SK-N-SH (cell line): ENCODE measurements around the gene GLIS1. TPM values are rescaled to one million over a fixed set of nuclear protein-coding genes. Genes with fewer than 3 reads are reported as not detected.

ENCODE experiments used
- CTCF ChIA-PET: fragments of 300-600, 350-600 bp; formaldehyde crosslinking; extraction: SDS; loops from one replicate; lab custom pipeline; 2021; lab: Yijun Ruan, JAX
- POLR2A ChIA-PET: fragments of 350-600 bp; sonication (Branson Sonifier 250); formaldehyde crosslinking; extraction: SDS; loops from one replicate; lab custom pipeline; 2020; ENCODE audit warnings: antibody characterized with exemption, inconsistent platforms; lab: Yijun Ruan, JAX
- DNase-seq: peaks from one replicate; pipeline ENCODE4 v3.0.0; 2012
- H2AFZ ChIP-seq: fragments of 200-600 bp; sonication (generic); 2 replicates; pipeline ENCODE4 v1.8.1; 2016; ENCODE audit warnings: antibody characterized with exemption, mild to moderate bottlenecking, low read depth
- H3F3A ChIP-seq: fragments of 200-600 bp; sonication (generic); replicated peaks from 2 replicates; pipeline ENCODE3; 2016; ENCODE audit warnings: antibody characterized with exemption, mild to moderate bottlenecking; ENCODE audit not compliant: insufficient read depth
- H3K27ac ChIP-seq, 2 experiments: fragments of 200-500 bp in 1 of 2; fragments of 200-600 bp in 1 of 2; sonication (Bioruptor generic) in 1 of 2; sonication (generic), shearing (Covaris generic) in 1 of 2; 2 replicates each; pipeline versions ENCODE4 v1.5.1 to v1.6.1; 2014 to 2016; ENCODE audit warnings: low read depth in 2 of 2, inconsistent platforms in 1 of 2, low read length in 1 of 2, mild to moderate bottlenecking in 1 of 2, mixed read lengths in 1 of 2
- H3K27me3 ChIP-seq: fragments of 200-600 bp; sonication (generic), shearing (Covaris generic); 2 replicates; pipeline ENCODE4 v1.6.1; 2016; ENCODE audit warnings: mixed run types; ENCODE audit not compliant: insufficient read depth
- H3K36me3 ChIP-seq, 2 experiments: fragments of 200-500 bp in 1 of 2; fragments of 200-600 bp in 1 of 2; sonication (Bioruptor generic) in 1 of 2; sonication (generic) in 1 of 2; replicated peaks in 1 of 2; 2 replicates each; pipeline versions ENCODE3 to v1.5.1; 2014 to 2016; ENCODE audit warnings: low read length in 1 of 2, mild to moderate bottlenecking in 1 of 2; ENCODE audit not compliant: insufficient read depth in 2 of 2, control insufficient read depth in 1 of 2
- H3K4me1 ChIP-seq, 2 experiments: fragments of 200-500 bp in 1 of 2; fragments of 200-600 bp in 1 of 2; sonication (Bioruptor generic) in 1 of 2; sonication (generic), shearing (Covaris generic) in 1 of 2; 2 replicates each; pipeline versions ENCODE4 v1.5.1 to v1.6.1; 2014 to 2016; ENCODE audit warnings: low read depth in 1 of 2, low read length in 1 of 2, mixed run types in 1 of 2; ENCODE audit not compliant: insufficient read depth in 2 of 2, control insufficient read depth in 1 of 2
- H3K4me2 ChIP-seq: fragments of 200-600 bp; sonication (generic), shearing (Covaris generic); 2 replicates; pipeline ENCODE4 v1.6.1; 2017; ENCODE audit warnings: mixed run types
- H3K4me3 ChIP-seq, 2 experiments: fragments of 200-500 bp in 1 of 2; fragments of 200-600 bp in 1 of 2; sonication (Bioruptor generic) in 1 of 2; sonication (generic), shearing (Covaris generic) in 1 of 2; 2 replicates each; pipeline versions ENCODE4 v1.5.1 to v1.8.1; 2014 to 2016; ENCODE audit warnings: low read depth in 2 of 2, inconsistent platforms in 1 of 2, low read length in 1 of 2, mild to moderate bottlenecking in 1 of 2, mixed read lengths in 1 of 2, moderate library complexity in 1 of 2
- H3K79me2 ChIP-seq: fragments of 200-600 bp; sonication (generic); 2 replicates; pipeline ENCODE4 v1.8.1; 2017; ENCODE audit warnings: mild to moderate bottlenecking; ENCODE audit not compliant: insufficient read depth
- H3K9ac ChIP-seq: fragments of 200-600 bp; sonication (generic); 2 replicates; pipeline ENCODE4 v1.6.1; 2017; ENCODE audit warnings: mixed run types
- H3K9me2 ChIP-seq: fragments of 200-600 bp; sonication (generic); 2 replicates; pipeline ENCODE4 v1.6.1; 2017; ENCODE audit warnings: mixed run types
- H3K9me3 ChIP-seq: fragments of 200-600 bp; sonication (generic); 2 replicates; pipeline ENCODE4 v1.6.1; 2017; ENCODE audit warnings: mixed run types, mild to moderate bottlenecking, moderate library complexity
- H4K20me1 ChIP-seq: fragments of 200-600 bp; sonication (generic); 2 replicates; pipeline ENCODE4 v1.6.1; 2017; ENCODE audit warnings: mild to moderate bottlenecking, mixed run types; ENCODE audit not compliant: insufficient read depth
- CHD2 ChIP-seq: fragments of 150-350 bp; IDR thresholded peaks from 2 replicates; pipeline ENCODE4 v1.6.1; 2018; ENCODE audit warnings: low read length; ENCODE audit not compliant: partially characterized antibody
- CTCF ChIP-seq: fragments of 200-600 bp; sonication (generic); IDR thresholded peaks from 2 replicates; pipeline ENCODE4 v1.6.1; 2017; ENCODE audit warnings: antibody characterized with exemption, mild to moderate bottlenecking, moderate library complexity
- EP300 ChIP-seq, 2 experiments: IDR thresholded peaks; 2 replicates each; pipeline versions ENCODE4 v1.4.0 to v1.6.1; 2012; ENCODE audit warnings: borderline replicate concordance in 1 of 2, low read depth in 1 of 2, low read length in 1 of 2
- EZH2phosphoT487 ChIP-seq: fragments of 200-600 bp; sonication (generic); IDR thresholded peaks from 2 replicates; pipeline ENCODE4 v1.6.1; 2017; ENCODE audit warnings: low read depth, mixed run types, mild to moderate bottlenecking, antibody characterized with exemption, moderate library complexity, borderline replicate concordance
- FOXM1 ChIP-seq: IDR thresholded peaks from 2 replicates; pipeline ENCODE4 v1.4.0; 2012; ENCODE audit warnings: low read depth, mild to moderate bottlenecking
- GABPA ChIP-seq: IDR thresholded peaks from 2 replicates; pipeline ENCODE4 v1.4.0; 2012; ENCODE audit warnings: low read depth, mild to moderate bottlenecking
- MAX ChIP-seq: IDR thresholded peaks from 2 replicates; pipeline ENCODE4 v1.4.0; 2012; ENCODE audit warnings: low read depth
- MEF2A ChIP-seq: IDR thresholded peaks from 2 replicates; pipeline ENCODE4 v1.4.0; 2012; ENCODE audit warnings: low read depth, borderline replicate concordance
- MXI1 ChIP-seq: IDR thresholded peaks from 2 replicates; pipeline ENCODE4 v1.6.1; 2012; ENCODE audit warnings: mild to moderate bottlenecking, low read depth, low read length, improper control_type of control experiment
- NFIC ChIP-seq: IDR thresholded peaks from 2 replicates; pipeline ENCODE4 v1.4.0; 2012; ENCODE audit warnings: borderline replicate concordance
- PBX3 ChIP-seq: IDR thresholded peaks from 2 replicates; pipeline ENCODE4; 2012
- POLR2AphosphoS5 ChIP-seq: IDR thresholded peaks from 2 replicates; pipeline ENCODE4 v1.6.1; 2012; ENCODE audit warnings: low read depth, low read length
- RAD21 ChIP-seq: IDR thresholded peaks from 2 replicates; pipeline ENCODE4 v1.6.1; 2012; ENCODE audit warnings: mild to moderate bottlenecking, low read length
- RCOR1 ChIP-seq: fragments of 150-350 bp; IDR thresholded peaks from 2 replicates; pipeline ENCODE4 v1.6.1; 2017; ENCODE audit warnings: antibody characterized with exemption, low read length
- REST ChIP-seq: IDR thresholded peaks from 2 replicates; pipeline ENCODE4 v1.6.1; 2012; ENCODE audit warnings: mild to moderate bottlenecking, low read depth, low read length, moderate library complexity
- SMC3 ChIP-seq: IDR thresholded peaks from 2 replicates; pipeline ENCODE4 v1.6.1; 2012; ENCODE audit warnings: low read depth, low read length, improper control_type of control experiment
- TCF12 ChIP-seq: IDR thresholded peaks from 2 replicates; pipeline ENCODE4 v1.4.0; 2012
- TEAD4 ChIP-seq: IDR thresholded peaks from 2 replicates; pipeline ENCODE4 v1.4.0; 2012; ENCODE audit warnings: mild to moderate bottlenecking, borderline replicate concordance; ENCODE audit not compliant: insufficient read depth
- USF1 ChIP-seq: IDR thresholded peaks from 2 replicates; pipeline ENCODE4 v1.4.0; 2012; ENCODE audit warnings: low read depth, borderline replicate concordance
- WGBS: methylation state at CpG from one replicate; pipeline ENCODE4 v1.1.6; 2017; ENCODE audit warnings: low lambda C conversion rate; 5-methylcytosine and 5-hydroxymethylcytosine counted together
- polyA plus RNA-seq, 3 experiments: library from polyadenylated mRNA; depleted of rRNA; stranded (reverse); fragments of >200 nt; gene quantifications; 2 replicates each; pipeline ENCODE4 v1.2.3, GENCODE V29; 2012
- TF ChIP-seq, protein P1 (sequence below): fragments of 150-350 bp; IDR thresholded peaks from 2 replicates; pipeline ENCODE4 v1.6.1; 2016; ENCODE audit warnings: mild to moderate bottlenecking, low read depth, low read length

The GLIS1 gene
- polyA plus RNA-seq, 1 of the 3 experiments (the other 2 are of a cell fraction), result 0.13 TPM

- no peak for TF ChIP-seq PBX3
- no peak for TF ChIP-seq POLR2AphosphoS5
- no peak for TF ChIP-seq RCOR1
- TF ChIP-seq, protein P1, sequence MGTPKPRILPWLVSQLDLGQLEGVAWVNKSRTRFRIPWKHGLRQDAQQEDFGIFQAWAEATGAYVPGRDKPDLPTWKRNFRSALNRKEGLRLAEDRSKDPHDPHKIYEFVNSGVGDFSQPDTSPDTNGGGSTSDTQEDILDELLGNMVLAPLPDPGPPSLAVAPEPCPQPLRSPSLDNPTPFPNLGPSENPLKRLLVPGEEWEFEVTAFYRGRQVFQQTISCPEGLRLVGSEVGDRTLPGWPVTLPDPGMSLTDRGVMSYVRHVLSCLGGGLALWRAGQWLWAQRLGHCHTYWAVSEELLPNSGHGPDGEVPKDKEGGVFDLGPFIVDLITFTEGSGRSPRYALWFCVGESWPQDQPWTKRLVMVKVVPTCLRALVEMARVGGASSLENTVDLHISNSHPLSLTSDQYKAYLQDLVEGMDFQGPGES, result no peak
- no peak for TF ChIP-seq EZH2phosphoT487
- no peak for TF ChIP-seq CHD2
- TF ChIP-seq RAD21, result no peak
These were observed 260.5 kb downstream of the GLIS1 start (continued) for GRCh38 chr1:53478502-53478818.

DNA sequence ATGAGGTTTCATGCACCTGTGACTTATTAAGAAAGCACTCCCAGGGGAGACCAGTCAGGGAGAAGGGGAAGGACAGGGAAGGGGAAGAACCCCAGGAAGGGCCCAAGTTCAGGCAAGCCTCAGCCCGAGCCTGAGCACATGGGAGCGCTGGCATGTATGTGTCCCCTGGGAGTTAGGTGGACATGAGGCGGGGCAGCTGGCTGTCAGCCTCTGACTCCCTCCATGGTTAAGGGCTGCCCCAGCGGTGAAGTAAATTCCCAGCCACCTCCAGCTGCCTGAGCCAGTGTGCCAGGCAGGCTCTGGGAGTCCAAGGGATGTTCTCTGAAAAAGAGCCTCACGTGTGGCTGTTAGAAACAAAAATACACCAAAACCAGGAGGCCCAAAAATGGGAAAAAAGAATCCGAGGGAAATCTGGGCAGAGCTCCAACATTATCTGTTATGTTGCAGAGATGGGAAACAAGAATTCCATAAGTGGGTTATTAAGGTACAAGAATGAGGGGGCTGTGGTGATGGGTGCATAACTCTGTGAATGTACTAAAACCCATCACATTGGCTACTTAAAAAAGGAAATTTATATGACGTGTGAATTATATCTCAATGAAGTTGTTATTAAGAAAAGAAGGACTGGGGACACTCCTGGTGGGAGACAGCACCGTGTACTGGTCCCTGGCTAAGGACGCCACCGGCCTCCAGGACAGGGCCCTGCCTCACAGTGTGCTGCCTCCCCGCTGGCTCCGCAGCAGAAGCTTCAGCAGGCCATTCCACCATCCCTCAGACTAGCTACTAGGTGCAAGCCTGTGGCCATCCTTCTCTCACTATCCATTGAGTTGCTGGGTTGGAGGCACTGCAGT, 261.1 kb downstream of the GLIS1 start:
- Histone ChIP-seq H3K9me3 (no peaks in the 10 kb centered on the region), H3K4me3 (no peak overlapping the region), H3K36me3 (no peaks in the 10 kb centered on the region), H3K27ac (no peak overlapping the region), H3K9ac (no peak overlapping the region), H3K4me2 (no peak overlapping the region), H3K4me1 (peaks cover 0 to 27% of the 10 kb centered on the region in 2 experiments; a peak in 1 of 4 replicates), H3K27me3 (peaks cover 8% of the 10 kb centered on the region; the same call in 1 of the 2 replicates), H3K9me2 (no peaks in the 10 kb centered on the region), H4K20me1 (no peaks in the 10 kb centered on the region), H3K79me2 (no peaks in the 10 kb centered on the region), H2AFZ (no peak overlapping the region), H3F3A (no peaks in the 10 kb centered on the region)
- ChIA-PET POLR2A (no interaction called here), CTCF (interaction anchor here (0.7 to 1.5 kb wide), 6 partner anchors 28 to 276 kb away, joined by 3 to 5 read pairs (median 3); no protein-coding TSS in a partner anchor)
- 68% methylated on average over 12 of the region's 12 CpGs for WGBS
- DNase-seq, result no peak
- TF ChIP-seq MAX, result no peak
- no peak for TF ChIP-seq CHD2
- no peak for TF ChIP-seq REST
- TF ChIP-seq MXI1, result no peak
- no peak for TF ChIP-seq SMC3
- no peak for TF ChIP-seq CTCF
- no peak for TF ChIP-seq GABPA
- no peak for TF ChIP-seq NFIC
- TF ChIP-seq TEAD4, result no peak
- TF ChIP-seq RCOR1, result no peak
- TF ChIP-seq EP300 (IDR thresholded peaks at IDR 0.05; ENCODE audit: borderline replicate concordance in 1 of 2, low read depth in 1 of 2, low read length in 1 of 2), result no peak
- TF ChIP-seq FOXM1, result no peak
- TF ChIP-seq MEF2A, result no peak
- TF ChIP-seq RAD21, result no peak
- TF ChIP-seq, protein P1, result no peak
- TF ChIP-seq TCF12, result no peak
- TF ChIP-seq USF1, result no peak
